ENCODE data around the gene PDE3B. TPM values are rescaled to one million over a fixed set of nuclear protein-coding genes. Genes with fewer than 3 reads are reported as not detected.

The PDE3B gene
- polyA plus RNA-seq, 1 donor (not counting 4 experiments of a cell fraction or from before 2014, with no cell fraction given) = 0.01 TPM

- no peak for FAIRE-seq
Measured at GRCh38 chr11:14746857-14747395, 103.3 kb downstream of the PDE3B start.

GRCh38 chr11:14748090-14748489 is 104.5 kb downstream of the PDE3B start:
- Histone ChIP-seq H3K9ac (ENCODE audit: control insufficient read depth, extremely low read depth, insufficient read depth, low read length) (no peak overlapping the region), H3K4me1 (ENCODE audit: control insufficient read depth, extremely low read depth, insufficient read depth, low read length) (no peaks in the 10 kb centered on the region), H3K36me3 (ENCODE audit: control insufficient read depth in 2 of 2, extremely low read depth in 1 of 2, insufficient read depth in 2 of 2, low read length in 2 of 2) (no peaks in the 10 kb centered on the region), H3K27ac (ENCODE audit: control insufficient read depth, insufficient read depth, low read length) (no peak overlapping the region), H2AFZ (ENCODE audit: control insufficient read depth, low read length) (no peak overlapping the region), H3K79me2 (ENCODE audit: control insufficient read depth, insufficient read depth, low read length) (no peaks in the 10 kb centered on the region), H4K20me1 (ENCODE audit: control insufficient read depth, extremely low read depth, insufficient read depth, low read length) (no peaks in the 10 kb centered on the region), H3K9me1 (ENCODE audit: control insufficient read depth, extremely low read depth, insufficient read depth, low read length) (no peaks in the 10 kb centered on the region), H3K9me3 (ENCODE audit: control insufficient read depth, low read depth, low read length) (no peaks in the 10 kb centered on the region), H3K4me3 (ENCODE audit: control insufficient read depth in 2 of 3, extremely low read depth in 1 of 3, insufficient read depth in 2 of 3, low read depth in 1 of 3, low read length in 3 of 3) (no peak overlapping the region), H3K27me3 (ENCODE audit: control insufficient read depth, extremely low read depth, insufficient read depth, low read length) (no peaks in the 10 kb centered on the region), H3K4me2 (ENCODE audit: control insufficient read depth, extremely low read depth, insufficient read depth, low read depth, low read length) (no peak overlapping the region)
- DNase-seq (ENCODE audit: low read depth, low spot score) (no peak), FAIRE-seq (no peak)
- dilution Hi-C loops (cut with MboI; ENCODE audit: extremely low pct_ligation_motif_present, low sequenced_read_pairs) = no loop called here
- TF ChIP-seq CTCF (optimal IDR thresholded peaks at IDR 0.05 in 1 of 3, IDR thresholded peaks at IDR 0.05 in 1 of 3, conservative IDR thresholded peaks at IDR 0.05 in 1 of 3; ENCODE audit: extremely low read depth in 1 of 3, insufficient read depth in 2 of 3, low read length in 3 of 3) (no peak), EZH2 (IDR thresholded peaks at IDR 0.05; ENCODE audit: low read length) (no peak)

More at GRCh38 chr11:14746857-14747395, 103.3 kb downstream of the PDE3B start:
- TF ChIP-seq EZH2 (IDR thresholded peaks at IDR 0.05; ENCODE audit: low read length) (no peak), CTCF (optimal IDR thresholded peaks at IDR 0.05 in 1 of 3, IDR thresholded peaks at IDR 0.05 in 1 of 3, conservative IDR thresholded peaks at IDR 0.05 in 1 of 3; ENCODE audit: extremely low read depth in 1 of 3, insufficient read depth in 2 of 3, low read length in 3 of 3) (no peak)
- Histone ChIP-seq H3K4me2 (ENCODE audit: control insufficient read depth, extremely low read depth, insufficient read depth, low read depth, low read length) (no peak overlapping the region), H4K20me1 (ENCODE audit: control insufficient read depth, extremely low read depth, insufficient read depth, low read length) (no peaks in the 10 kb centered on the region), H3K36me3 (ENCODE audit: control insufficient read depth in 2 of 2, extremely low read depth in 1 of 2, insufficient read depth in 2 of 2, low read length in 2 of 2) (no peaks in the 10 kb centered on the region), H3K4me1 (ENCODE audit: control insufficient read depth, extremely low read depth, insufficient read depth, low read length) (no peaks in the 10 kb centered on the region), H3K79me2 (ENCODE audit: control insufficient read depth, insufficient read depth, low read length) (no peaks in the 10 kb centered on the region), H3K27ac (ENCODE audit: control insufficient read depth, insufficient read depth, low read length) (no peak overlapping the region), H2AFZ (ENCODE audit: control insufficient read depth, low read length) (no peak overlapping the region), H3K9me3 (ENCODE audit: control insufficient read depth, low read depth, low read length) (no peaks in the 10 kb centered on the region), H3K9me1 (ENCODE audit: control insufficient read depth, extremely low read depth, insufficient read depth, low read length) (no peaks in the 10 kb centered on the region), H3K27me3 (ENCODE audit: control insufficient read depth, extremely low read depth, insufficient read depth, low read length) (no peaks in the 10 kb centered on the region), H3K4me3 (ENCODE audit: control insufficient read depth in 2 of 3, extremely low read depth in 1 of 3, insufficient read depth in 2 of 3, low read depth in 1 of 3, low read length in 3 of 3) (no peak overlapping the region), H3K9ac (ENCODE audit: control insufficient read depth, extremely low read depth, insufficient read depth, low read length) (no peak overlapping the region)
- no peak for DNase-seq (ENCODE audit: low read depth, low spot score)
- dilution Hi-C loops (cut with MboI; ENCODE audit: extremely low pct_ligation_motif_present, low sequenced_read_pairs) = no loop called here

Data from keratinocyte (primary cell).